ENCODE results near the gene OR2K2.
"Not testable (repeated sequence)": the region's sequence is repeated elsewhere in the genome, so short reads cannot be mapped to it uniquely, and the experiment has no call there.

Gene OR2K2

GRCh38 chr9:111297066-111297824 is 32.8 kb downstream of the OR2K2 start:
- no peak for DNase-seq

GRCh38 chr9:111294691-111295451 is 35.2 kb downstream of the OR2K2 start:
- DNase-seq, result no peak

GRCh38 chr9:111287127-111287526 is 42.9 kb downstream of the OR2K2 start:
- DNase-seq, result no peak

- DNase-seq, result no peak
These were observed 45.3 kb downstream of the OR2K2 start for GRCh38 chr9:111284703-111285102.

- no peak for DNase-seq
These were observed 47.2 kb downstream of the OR2K2 start for GRCh38 chr9:111282845-111283244.

- DNase-seq, result not testable (repeated sequence)
These were observed 49.2 kb downstream of the OR2K2 start for GRCh38 chr9:111280795-111281194.
